K562 (cell line): ENCODE results near the gene NDUFS3. TPM values are rescaled to one million over a fixed set of nuclear protein-coding genes. Genes with fewer than 3 reads are reported as not detected.
A peak's percentile ranks its signal among the peaks of the same experiment; 100 is the strongest.

ENCODE experiments used
- ATAC-seq: fragments of 200-7000 bp; cut with Tn5 transposase; 3 replicates; pipeline ENCODE4 v1.9.1; 2020; ENCODE audit warnings: moderate library complexity
- BruUV-seq: library from RNA; stranded (reverse); fragments of 400-500 nt; replicated peaks from 2 replicates; lab custom pipeline; 2021; lab: Mats Ljungman, UMichigan
- CTCF ChIA-PET: fragments of 300-600 bp; formaldehyde crosslinking; extraction: SDS; loops from one replicate; lab custom pipeline; 2021; ENCODE audit warnings: low intra/inter-chr PET ratio; lab: Yijun Ruan, JAX
- POLR2A ChIA-PET: fragments of 300-600, 350-650 bp; sonication (Branson Sonifier 250); formaldehyde crosslinking; extraction: SDS; loops from one replicate; lab custom pipeline; 2021; ENCODE audit warnings: antibody characterized with exemption, inconsistent platforms; lab: Yijun Ruan, JAX
- DNase-seq, 4 experiments: peaks; one replicate each; pipeline versions ENCODE4 v3.0.0 to v3.0.0-alpha.2; 2011 to 2018; ENCODE audit warnings: low spot score in 3 of 4, mixed read lengths in 3 of 4; ENCODE audit errors: extremely low read depth in 1 of 4
- FAIRE-seq: peaks from 2 replicates; lab custom pipeline; 2011; peaks lifted over from hg19 to GRCh38; lab: Jason Lieb, UNC
- H2AFZ ChIP-seq: 2 replicates; pipeline ENCODE4 v1.6.0; 2011; ENCODE audit warnings: low read depth, low read length, control low read depth, inconsistent platforms
- H3K27ac ChIP-seq: fragments of 200-600 bp; 3 replicates; pipeline ENCODE4 v1.8.0; 2011; ENCODE audit warnings: low read depth, mild to moderate bottlenecking, control low read depth, inconsistent platforms, low read length, moderate library complexity, mixed read lengths; ENCODE audit errors: extremely low read depth
- H3K27me3 ChIP-seq, 2 experiments: fragments of 300-600 bp in 1 of 2; 2 replicates in 1 of 2; 3 replicates in 1 of 2; pipeline versions ENCODE4 v1.6.0 to v1.8.0; 2011; ENCODE audit warnings: inconsistent platforms in 2 of 2, low read length in 2 of 2, mild to moderate bottlenecking in 1 of 2, mixed read lengths in 1 of 2, moderate library complexity in 1 of 2; ENCODE audit not compliant: control insufficient read depth in 2 of 2, insufficient read depth in 2 of 2
- H3K36me3 ChIP-seq: fragments of 300-600 bp; 3 replicates; pipeline ENCODE4 v1.8.0; 2011; ENCODE audit warnings: mild to moderate bottlenecking, low read length, inconsistent platforms; ENCODE audit not compliant: control insufficient read depth, insufficient read depth
- H3K4me1 ChIP-seq, 2 experiments: fragments of 200-600 bp in 1 of 2; replicated peaks in 1 of 2; 2 replicates in 1 of 2; 3 replicates in 1 of 2; pipeline versions ENCODE4 v1.5.1 to v1.8.0; 2011; ENCODE audit warnings: inconsistent platforms in 2 of 2, low read length in 2 of 2, mild to moderate bottlenecking in 1 of 2, mixed read lengths in 1 of 2, moderate library complexity in 1 of 2; ENCODE audit not compliant: control insufficient read depth in 2 of 2, insufficient read depth in 2 of 2
- H3K4me2 ChIP-seq: 2 replicates; pipeline ENCODE4 v1.6.1; 2011; ENCODE audit warnings: low read length, control low read depth, inconsistent platforms, mixed read lengths; ENCODE audit not compliant: insufficient read depth
- H3K4me3 ChIP-seq: fragments of 200-600 bp; sonication (generic), shearing (Covaris generic); 2 replicates; pipeline ENCODE4 v1.5.1; 2016; ENCODE audit warnings: control low read depth, inconsistent platforms
- H3K79me2 ChIP-seq: fragments of 200-600 bp; 3 replicates; pipeline ENCODE4 v1.8.0; 2011; ENCODE audit warnings: low read length, inconsistent platforms; ENCODE audit not compliant: control insufficient read depth, insufficient read depth
- H3K9ac ChIP-seq, 2 experiments: 2 replicates each; pipeline versions ENCODE4 v1.6.0 to v1.6.1; 2011; ENCODE audit warnings: low read depth in 2 of 2, low read length in 2 of 2, control low read depth in 1 of 2, inconsistent platforms in 1 of 2, mild to moderate bottlenecking in 1 of 2, mixed read lengths in 1 of 2; ENCODE audit not compliant: insufficient read depth in 1 of 2
- H3K9me1 ChIP-seq: one replicate; pipeline ENCODE4 v1.6.0; 2011; ENCODE audit warnings: inconsistent platforms, mild to moderate bottlenecking, low read length, moderate library complexity; ENCODE audit not compliant: control insufficient read depth, insufficient read depth
- H3K9me3 ChIP-seq: replicated peaks from 2 replicates; pipeline ENCODE4 v1.5.1; 2011; ENCODE audit warnings: low read depth, low read length, inconsistent platforms; ENCODE audit not compliant: control insufficient read depth, insufficient read depth
- H4K20me1 ChIP-seq: replicated peaks from 2 replicates; pipeline ENCODE4 v1.6.1; 2011; ENCODE audit warnings: low read length, inconsistent platforms, mixed read lengths; ENCODE audit not compliant: control insufficient read depth, insufficient read depth
- MEIS2 ChIP-seq: fragments of 450-650 bp; IDR thresholded peaks from 2 replicates; pipeline ENCODE4 v1.6.1; 2014; ENCODE audit warnings: mild to moderate bottlenecking; ENCODE audit not compliant: partially characterized antibody
- ZNF253 ChIP-seq: fragments of 250-450 bp; sonication (Bioruptor Pico); conservative IDR thresholded peaks from 2 replicates; pipeline ENCODE4 v1.6.1; 2021; ENCODE audit warnings: mild to moderate bottlenecking
- WGBS: fragments of 100-300 bp; shearing (Covaris generic); methylation state at CpG from one replicate; pipeline ENCODE4 v1.1.6; 2016; ENCODE audit warnings: low coverage, mixed read lengths; ENCODE audit not compliant: insufficient coverage; ENCODE audit errors: missing lambda C conversion rate; 5-methylcytosine and 5-hydroxymethylcytosine counted together
- in situ Hi-C: fragments of 300-500 bp; cut with MboI; formaldehyde crosslinking; loops from 4 replicates; pipeline ENCODE4 v1.15.0; 2018; ENCODE audit warnings: inconsistent platforms, mixed read lengths
- intact Hi-C: fragments of 100-400 bp; cut with micrococcal nuclease; formaldehyde crosslinking; loops from 2 replicates; pipeline ENCODE4 v1.14.2; 2022
- polyA plus RNA-seq, 8 experiments: library from polyadenylated mRNA; depleted of rRNA in 4 of 8; stranded (reverse) in 5 of 8; unstranded in 3 of 8; fragments of >200 nt; fragmentation: Nextera tagmentation in 2 of 8; fragmentation: Illumina TruSeq in 1 of 8; extraction: Ambion mirVana in 2 of 8; extraction: Trizol in 1 of 8; gene quantifications; 2 replicates each; pipeline versions ENCODE4 v1.2.1 to v1.2.3, GENCODE V29; 2011 to 2014; ENCODE audit warnings: inconsistent platforms in 1 of 8, missing spikeins in 1 of 8
- total RNA-seq, 7 experiments: library from RNA; depleted of rRNA in 6 of 7; stranded (reverse); fragments of >200 nt in 6 of 7; fragmentation: Illumina TruSeq in 2 of 7; extraction: Trizol in 2 of 7; gene quantifications; 2 replicates each; pipeline versions ENCODE4 v1.2.1 to v1.2.3, GENCODE V29; 2011 to 2021; ENCODE audit warnings: low replicate concordance in 1 of 7
- TF ChIP-seq, protein P1 (sequence below), 2 experiments: IDR thresholded peaks in 1 of 2; conservative IDR thresholded peaks in 1 of 2; 2 replicates each; pipeline ENCODE4 v1.6.1; 2016; ENCODE audit warnings: low read depth in 2 of 2, mild to moderate bottlenecking in 1 of 2, missing compliant biosample characterization in 1 of 2, missing genetic modification characterization in 1 of 2, moderate library complexity in 1 of 2
- TF ChIP-seq, protein P2 (sequence below): sonication (generic); IDR thresholded peaks from 2 replicates; pipeline ENCODE4 v1.6.1; 2016

NDUFS3 gene
- total and polyA plus RNA-seq, 9 of the 15 experiments (the other 6 are each of a cell fraction or from before 2014, with no cell fraction given), result 38.7 to 341 (median 194) TPM

- in situ Hi-C loops, result no loop called here
- CTCF ChIA-PET, result no interaction called here
- FAIRE-seq, result no peak
- intact Hi-C loops, result no loop called here
- Histone ChIP-seq H3K4me1 (peaks cover 4 to 15% of the 10 kb centered on the region in 2 experiments; a peak in 4 of 5 replicates), H3K9ac (0 out of 4 replicates have a peak overlapping the region, but pooled peaks of 1 of the 2 experiments have one; percentile 60), H3K27me3 (peaks cover 18 to 21% of the 10 kb centered on the region in 2 experiments; a peak in 4 of 5 replicates), H3K9me3 (no peaks in the 10 kb centered on the region), H3K9me1 (no peaks in the 10 kb centered on the region), H3K79me2 (no peaks in the 10 kb centered on the region), H3K27ac (no peak overlapping the region), H2AFZ (no peak overlapping the region), H3K4me3 (no peak overlapping the region), H3K36me3 (no peaks in the 10 kb centered on the region), H3K4me2 (no peak overlapping the region), H4K20me1 (peaks cover 6% of the 10 kb centered on the region)
- no TSS peak for BruUV-seq
- peak; percentile 25; the same call in 2 of the 3 replicates for ATAC-seq
- no peak for DNase-seq
- TF ChIP-seq, protein P1, sequence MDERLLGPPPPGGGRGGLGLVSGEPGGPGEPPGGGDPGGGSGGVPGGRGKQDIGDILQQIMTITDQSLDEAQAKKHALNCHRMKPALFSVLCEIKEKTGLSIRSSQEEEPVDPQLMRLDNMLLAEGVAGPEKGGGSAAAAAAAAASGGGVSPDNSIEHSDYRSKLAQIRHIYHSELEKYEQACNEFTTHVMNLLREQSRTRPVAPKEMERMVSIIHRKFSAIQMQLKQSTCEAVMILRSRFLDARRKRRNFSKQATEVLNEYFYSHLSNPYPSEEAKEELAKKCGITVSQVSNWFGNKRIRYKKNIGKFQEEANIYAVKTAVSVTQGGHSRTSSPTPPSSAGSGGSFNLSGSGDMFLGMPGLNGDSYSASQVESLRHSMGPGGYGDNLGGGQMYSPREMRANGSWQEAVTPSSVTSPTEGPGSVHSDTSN (CRISPR knock-in tag; IDR thresholded peaks at IDR 0.05; ENCODE audit: low read depth), result no peak
- TF ChIP-seq, protein P1 (tag; conservative IDR thresholded peaks at IDR 0.05; ENCODE audit: low read depth), result peak; percentile 67
- TF ChIP-seq, protein P2, sequence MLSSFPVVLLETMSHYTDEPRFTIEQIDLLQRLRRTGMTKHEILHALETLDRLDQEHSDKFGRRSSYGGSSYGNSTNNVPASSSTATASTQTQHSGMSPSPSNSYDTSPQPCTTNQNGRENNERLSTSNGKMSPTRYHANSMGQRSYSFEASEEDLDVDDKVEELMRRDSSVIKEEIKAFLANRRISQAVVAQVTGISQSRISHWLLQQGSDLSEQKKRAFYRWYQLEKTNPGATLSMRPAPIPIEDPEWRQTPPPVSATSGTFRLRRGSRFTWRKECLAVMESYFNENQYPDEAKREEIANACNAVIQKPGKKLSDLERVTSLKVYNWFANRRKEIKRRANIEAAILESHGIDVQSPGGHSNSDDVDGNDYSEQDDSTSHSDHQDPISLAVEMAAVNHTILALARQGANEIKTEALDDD, result peak; percentile 47; the same call in 1 of the 2 replicates
- TF ChIP-seq ZNF253 (CRISPR knock-in tag) (no peak), MEIS2 (peak; percentile 47)
- WGBS, result 0% methylated on average over 5 of the region's 5 CpGs
- POLR2A ChIA-PET, result interaction anchor here (1.0 to 2.4 kb wide), 7 partner anchors 8 to 29 kb away, joined by 3 to 9 read pairs (median 4); partner anchors contain the start of gene FAM180B
Observed at GRCh38 chr11:47606731-47607130, 27.9 kb downstream of the NDUFS3 start.
